NCI-H748 treated with DMSO at 0.1 percent for 48 hours (cell line): ENCODE measurements around the gene UGGT2.
"Not testable (repeated sequence)": the region's sequence is repeated elsewhere in the genome, so short reads cannot be mapped to it uniquely, and the experiment has no call there.

Experiments
- DNase-seq: peaks from one replicate; lab custom pipeline; 2025; lab: John Stamatoyannopoulos, UW

UGGT2 gene

GRCh38 chr13:96053003-96053703 is at the start of gene UGGT2:
TSS of gene UGGT2 (minus strand) at chr13:96053401. CDS start at chr13:96053312, 89 bp downstream.
- DNase-seq, result peak; percentile 80

DNA sequence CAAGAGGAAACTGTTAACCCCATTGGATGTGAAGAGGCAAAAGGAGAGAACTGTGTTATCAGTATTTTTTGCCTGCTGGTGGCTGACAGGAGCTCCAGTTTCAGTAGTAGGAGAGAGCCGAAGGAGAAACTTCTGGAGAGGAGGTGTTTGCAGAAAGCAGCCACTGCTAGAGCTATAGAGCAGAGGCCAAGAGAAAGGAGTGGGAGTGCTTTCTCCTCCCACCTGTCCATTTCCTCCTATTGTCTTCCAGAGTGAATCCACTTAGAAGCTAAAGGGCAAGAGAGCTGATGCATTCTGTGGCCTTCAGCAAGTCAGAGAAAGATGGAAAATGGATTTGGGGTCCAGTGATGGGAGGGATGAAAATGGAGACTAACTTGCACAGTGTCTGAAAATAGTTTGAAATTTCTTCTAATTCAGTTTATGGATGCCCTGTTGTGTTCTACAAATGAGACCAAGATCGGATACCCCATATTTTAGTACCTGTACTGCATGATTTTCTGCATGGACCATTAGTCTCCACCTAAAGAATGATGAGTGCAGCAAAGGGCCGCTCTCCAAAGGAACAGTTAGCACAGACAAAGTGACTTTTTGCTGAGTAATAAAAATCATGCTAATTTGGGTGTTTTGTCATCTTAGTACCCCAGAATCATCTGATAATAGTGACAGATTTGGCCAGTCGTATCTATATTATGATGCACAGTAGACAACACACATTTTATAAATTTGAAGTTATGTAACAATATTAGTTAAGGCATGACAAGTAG is 47.4 kb upstream of the UGGT2 start:
- DNase-seq, result no peak

GRCh38 chr13:96093296-96094006 is 40.2 kb upstream of the UGGT2 start:
- no peak for DNase-seq

DNA sequence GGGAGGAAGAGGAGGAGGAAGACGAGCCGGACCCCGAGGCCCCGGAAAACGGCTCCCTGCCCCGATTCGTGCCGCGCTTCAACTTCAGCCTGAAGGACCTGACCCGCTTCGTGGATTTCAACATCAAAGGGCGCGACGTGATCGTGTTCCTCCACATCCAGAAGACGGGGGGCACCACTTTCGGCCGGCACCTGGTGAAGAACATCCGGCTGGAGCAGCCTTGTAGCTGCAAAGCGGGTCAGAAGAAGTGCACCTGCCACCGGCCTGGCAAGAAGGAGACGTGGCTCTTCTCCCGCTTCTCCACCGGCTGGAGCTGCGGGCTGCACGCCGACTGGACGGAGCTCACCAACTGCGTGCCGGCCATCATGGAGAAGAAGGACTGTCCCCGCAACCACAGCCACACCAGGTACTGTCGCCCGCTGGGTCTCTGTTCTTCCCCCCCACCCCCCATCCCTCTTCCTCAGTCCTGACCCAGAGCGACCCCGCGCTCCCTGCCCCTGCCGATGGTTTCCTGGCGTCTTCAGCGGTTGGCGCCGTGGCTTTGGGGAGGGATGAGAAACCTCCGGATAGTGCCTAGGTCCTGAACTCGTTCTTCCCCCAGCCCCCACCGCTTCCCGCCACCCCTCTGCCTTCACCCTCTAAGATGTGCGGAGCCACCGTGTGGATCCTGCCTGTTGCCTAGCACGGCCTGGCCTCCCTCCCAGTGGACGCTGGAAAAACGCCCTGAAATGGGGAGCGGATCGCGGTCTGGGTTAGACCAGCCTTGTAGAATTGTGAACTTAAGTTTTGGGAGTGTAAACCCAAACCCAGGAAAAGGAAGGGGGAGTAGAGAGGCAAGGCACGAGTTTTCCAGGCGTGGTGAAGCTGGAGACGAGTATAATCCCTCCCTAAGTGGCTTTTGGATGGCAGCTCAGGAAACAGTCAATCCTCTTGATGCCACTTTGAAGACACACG is 38.2 kb upstream of the UGGT2 start:
- no peak for DNase-seq

DNA sequence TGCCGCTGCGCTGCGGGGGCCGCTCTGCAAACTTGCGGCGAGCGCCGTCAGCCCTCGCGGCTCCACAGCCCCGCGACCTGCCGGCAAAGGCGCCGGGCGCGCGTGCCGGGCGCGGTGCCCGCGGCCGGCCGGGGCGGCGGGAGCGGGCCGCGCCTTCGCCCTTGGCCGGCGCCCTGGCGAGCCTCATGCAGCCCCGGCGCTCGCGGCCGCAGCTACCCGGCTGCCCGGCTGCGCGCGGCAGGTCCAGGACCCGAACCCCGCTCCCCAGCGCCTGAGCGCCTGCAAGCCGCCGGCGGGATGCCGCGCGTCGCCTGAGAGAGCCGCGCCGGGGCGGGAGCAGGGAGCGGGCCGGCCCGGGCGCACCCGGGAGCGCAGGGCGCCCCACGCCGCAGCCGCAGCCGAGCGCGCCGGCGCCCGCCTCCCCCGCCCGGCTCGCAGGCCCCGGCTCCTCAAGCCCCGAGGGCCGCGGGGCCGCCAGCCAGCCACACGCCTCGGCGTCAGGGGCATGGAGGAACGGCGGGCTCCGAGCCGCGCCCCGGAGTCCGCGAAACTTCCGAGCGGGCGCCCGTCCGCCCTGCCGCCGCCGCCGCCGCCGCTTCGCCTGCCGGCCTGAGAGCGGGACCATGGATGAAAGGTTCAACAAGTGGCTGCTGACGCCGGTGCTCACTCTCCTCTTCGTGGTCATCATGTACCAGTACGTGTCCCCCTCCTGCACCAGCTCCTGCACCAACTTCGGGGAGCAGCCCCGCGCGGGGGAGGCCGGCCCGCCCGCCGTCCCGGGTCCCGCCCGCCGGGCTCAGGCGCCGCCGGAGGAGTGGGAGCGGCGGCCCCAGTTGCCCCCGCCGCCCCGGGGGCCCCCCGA is 37.3 kb upstream of the UGGT2 start:
- DNase-seq, result peak; percentile 10

GRCh38 chr13:96089749-96090239 is 36.6 kb upstream of the UGGT2 start, which contains the start of gene HS6ST3:
TSS of gene HS6ST3 (plus strand) at chr13:96090107.
- DNase-seq, result peak; percentile 30

GRCh38 chr13:96089139-96089538 is 35.9 kb upstream of the UGGT2 start:
- no peak for DNase-seq

DNA sequence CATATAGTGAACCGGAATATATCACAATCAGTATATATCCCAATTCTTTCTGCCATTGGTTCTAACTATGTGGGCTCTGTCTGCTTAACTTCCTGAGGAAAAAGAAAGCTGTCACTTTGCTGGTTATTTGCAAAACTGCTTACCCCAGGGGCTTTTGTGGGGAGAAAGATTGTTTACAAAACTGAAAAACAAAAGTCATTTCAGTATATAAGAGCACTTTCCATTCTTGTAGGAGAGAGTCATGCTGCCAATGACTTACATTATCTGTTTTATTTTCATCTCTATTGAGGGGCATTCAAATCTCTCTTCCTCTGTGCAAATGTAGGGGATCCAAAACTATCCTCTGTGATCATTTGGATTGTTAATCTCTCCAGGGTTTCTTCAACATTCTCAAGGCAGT is 33.5 kb upstream of the UGGT2 start:
- DNase-seq, result no peak

GRCh38 chr13:96082640-96083039 is 29.4 kb upstream of the UGGT2 start:
- no peak for DNase-seq

- no peak for DNase-seq
These were observed 28.7 kb upstream of the UGGT2 start for GRCh38 chr13:96081888-96082287.

DNA sequence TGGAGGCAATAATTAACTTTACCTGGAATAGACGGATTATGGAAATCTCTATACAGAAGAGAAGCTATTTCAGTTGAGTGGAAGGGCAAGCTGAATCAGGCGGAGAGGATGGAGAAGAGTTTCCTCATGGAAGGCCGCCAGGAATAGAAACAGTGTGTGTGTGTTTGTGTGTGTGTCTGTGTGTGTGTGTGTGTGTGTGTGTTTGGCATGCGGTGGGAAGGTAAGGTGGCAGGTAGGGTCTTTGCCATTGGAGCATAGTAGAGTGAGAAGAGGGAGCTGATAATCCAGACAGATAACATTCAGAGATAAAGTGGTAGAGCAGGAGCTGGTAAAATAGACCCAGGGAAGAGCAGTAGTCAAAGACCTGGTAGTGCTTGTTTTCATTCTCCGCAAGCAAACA is 27.5 kb upstream of the UGGT2 start:
- no peak for DNase-seq

- DNase-seq, result no peak
These were observed 22.8 kb upstream of the UGGT2 start for GRCh38 chr13:96075953-96076543.

DNA sequence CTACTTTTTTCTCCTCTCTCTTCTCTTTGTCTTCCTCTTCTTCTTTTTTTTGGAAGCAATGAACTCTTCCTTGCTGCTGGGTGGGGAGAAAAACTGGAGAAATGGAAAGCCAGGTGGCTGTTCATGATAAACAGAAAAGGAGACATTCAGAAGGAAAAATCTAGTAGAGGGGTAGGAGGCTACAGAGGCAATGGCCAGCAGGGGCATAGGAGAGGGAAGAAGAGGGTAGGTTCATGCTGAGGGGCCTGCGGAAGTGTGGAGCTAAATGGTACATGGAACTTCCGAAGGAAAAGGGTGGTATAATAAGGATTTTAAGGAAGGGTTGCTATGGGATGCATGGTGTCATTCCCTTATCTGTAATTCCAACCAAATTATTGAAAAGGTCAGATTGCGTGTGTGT is 19.2 kb upstream of the UGGT2 start:
- DNase-seq, result no peak

- DNase-seq, result no peak
These were observed 18.3 kb upstream of the UGGT2 start for GRCh38 chr13:96071504-96071903.

DNA sequence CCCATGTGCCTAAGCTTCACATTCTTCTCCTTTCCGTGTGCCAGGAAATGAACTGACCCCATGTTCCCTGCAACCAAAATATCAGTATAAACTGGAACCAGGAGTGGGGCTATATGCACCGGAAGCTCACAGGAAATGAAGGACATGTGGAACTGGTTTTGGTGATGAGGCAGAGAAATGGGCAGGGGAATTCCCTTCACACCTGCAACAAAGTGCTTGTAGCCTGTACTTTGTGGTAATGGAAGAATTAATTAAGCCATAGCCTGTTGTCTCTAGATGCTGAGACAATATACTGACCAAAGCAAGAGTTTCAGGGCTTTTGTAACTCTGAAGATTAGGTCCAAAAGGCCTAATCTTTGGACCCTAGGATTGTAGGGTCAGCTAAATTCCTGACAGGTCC is 15.5 kb upstream of the UGGT2 start:
- no peak for DNase-seq

DNA sequence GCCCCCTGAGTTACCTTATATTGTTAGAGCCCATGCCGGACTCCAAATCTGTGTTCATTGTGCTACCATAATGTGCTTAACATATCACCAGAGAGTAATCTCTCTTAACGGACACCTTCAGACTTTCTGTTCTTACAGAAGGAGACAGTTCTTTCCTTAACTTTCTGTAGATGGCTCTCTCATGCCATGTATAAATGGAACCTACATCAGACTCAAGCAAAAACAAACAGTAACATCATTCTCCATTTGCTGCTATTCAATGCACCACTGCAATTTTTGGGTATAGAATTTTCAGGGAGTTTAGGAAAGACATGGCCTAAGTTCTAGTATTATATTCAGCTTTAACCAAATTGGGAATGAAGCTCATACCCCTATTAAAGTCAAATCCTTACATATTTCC is 12.6 kb upstream of the UGGT2 start:
- DNase-seq, result no peak

DNA sequence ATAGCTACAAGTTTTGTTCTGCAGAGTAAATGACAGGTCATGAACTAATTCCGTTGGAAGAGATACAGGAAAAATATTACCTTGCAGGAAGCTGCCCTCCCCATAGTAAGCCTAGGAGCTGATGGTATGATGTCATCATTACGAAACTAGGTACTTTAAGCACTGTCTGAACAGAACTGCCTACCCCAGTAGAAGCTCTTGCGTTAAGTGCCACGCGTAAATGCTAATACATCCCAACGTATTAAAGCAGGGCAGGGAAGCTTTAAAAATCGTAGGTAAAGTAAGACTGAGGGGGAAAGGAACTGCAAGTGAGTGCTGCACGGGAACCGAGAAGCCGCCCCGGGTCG is 572 bp downstream of the UGGT2 start:
- peak; percentile 11 for DNase-seq

- not testable (repeated sequence) for DNase-seq
These were observed 1.3 kb downstream of the UGGT2 start for GRCh38 chr13:96051946-96052345.

DNA sequence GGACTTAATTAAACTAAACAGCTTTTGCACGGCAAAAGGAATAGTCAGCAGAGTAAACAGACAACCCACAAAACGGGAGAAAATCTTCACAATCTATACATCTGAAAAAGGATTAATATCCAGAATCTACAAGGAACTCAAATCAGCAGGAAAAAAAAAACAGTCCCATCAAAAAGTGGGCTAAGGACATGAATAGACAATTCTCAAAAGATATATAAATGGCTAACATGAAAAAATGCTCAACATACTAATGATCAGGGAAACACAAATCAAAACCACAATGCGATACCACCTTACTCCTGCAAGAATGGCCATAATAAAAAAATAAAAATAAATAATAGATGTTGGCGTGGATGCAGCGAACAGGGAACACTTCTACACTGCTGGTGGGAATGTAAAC is 1.7 kb downstream of the UGGT2 start:
- DNase-seq, result not testable (repeated sequence)

DNA sequence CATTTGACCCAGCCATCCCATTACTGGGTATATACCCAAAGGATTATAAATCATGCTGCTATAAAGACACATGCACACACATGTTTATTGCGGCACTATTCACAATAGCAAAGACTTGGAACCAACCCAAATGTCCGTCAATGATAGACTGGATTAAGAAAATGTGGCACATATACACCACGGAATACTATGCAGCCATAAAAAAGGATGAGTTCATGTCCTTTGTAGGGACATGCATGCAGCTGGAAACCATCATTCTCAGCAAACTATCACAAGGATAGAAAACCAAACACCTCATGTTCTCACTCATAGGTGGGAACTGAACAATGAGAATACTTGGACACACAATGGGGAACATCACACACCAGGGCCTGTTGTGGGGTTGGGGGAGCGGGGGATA is 2.2 kb downstream of the UGGT2 start:
- DNase-seq, result not testable (repeated sequence)
